ENCODE results near the gene NTS. TPM values are rescaled to one million over a fixed set of nuclear protein-coding genes. Genes with fewer than 3 reads are reported as not detected.

NTS gene
- total and polyA plus RNA-seq, 5 donors from 2014 or later: not detected

GRCh38 chr12:85927166-85927565 is 53.1 kb downstream of the NTS start:
- Mint-ChIP-seq H3K4me3 (no peak overlapping the region), H3K36me3 (no peaks in the 10 kb centered on the region), H3K9me3 (peaks cover 0 to 2% (median 0%) of the 10 kb centered on the region in 7 donors), H3K27ac (no peak overlapping the region), H3K4me1 (no peaks in the 10 kb centered on the region), H3K27me3 (no peaks in the 10 kb centered on the region)
- Histone ChIP-seq H3K9me3 (ENCODE audit: control insufficient read depth in 2 of 2, low read length in 2 of 2) (no peaks in the 10 kb centered on the region), H3K4me1 (ENCODE audit: control insufficient read depth, insufficient read depth, low read length, poor library complexity, severe bottlenecking) (no peaks in the 10 kb centered on the region), H3K36me3 (ENCODE audit: control insufficient read depth, insufficient read depth, low read length) (no peaks in the 10 kb centered on the region), H3K27ac (ENCODE audit: insufficient read depth, low read length, poor library complexity, severe bottlenecking) (no peak overlapping the region), H3K4me3 (ENCODE audit: low read depth, low read length) (no peak overlapping the region), H3K27me3 (ENCODE audit: control insufficient read depth, insufficient read depth, low read length) (no peaks in the 10 kb centered on the region)
- DNase-seq: no peak
- ATAC-seq (ENCODE audit: low read depth in 2 of 2): no peak

Other genes with a start within 250 kb of the NTS start
- not detected for gene RASSF9, start 37.9 kb upstream of the NTS start, total RNA-seq
- gene RASSF9, start 37.9 kb upstream of the NTS start, polyA plus RNA-seq: not detected

Measured in CD4-positive, CD25-positive, alpha-beta regulatory T cell (primary cell).